ENCODE data around the gene PICALM. TPM values are rescaled to one million over a fixed set of nuclear protein-coding genes. Genes with fewer than 3 reads are reported as not detected.

PICALM gene
- total and polyA plus RNA-seq, 2 of the 13 experiments (the other 11 are each of a cell fraction or from before 2014, with no cell fraction given): 97.6 to 154 TPM

GRCh38 chr11:86068951-86069407 lies at the start of gene PICALM (continued):
- TF ChIP-seq HNF1A (IDR thresholded peaks at IDR 0.05; ENCODE audit: low read depth) (no peak), HNF1A (CRISPR knock-in tag; IDR thresholded peaks at IDR 0.05; ENCODE audit: borderline replicate concordance) (peak; percentile 58; the same call in 1 of the 2 replicates), IKZF4 (CRISPR knock-in tag; IDR thresholded peaks at IDR 0.05; ENCODE audit: borderline replicate concordance, low read depth, not compliant biosample characterization) (no peak), HOXA5 (CRISPR knock-in tag; IDR thresholded peaks at IDR 0.05) (0 out of 2 replicates have a peak, but pooled peaks have one; percentile 62), ZNF614 (CRISPR knock-in tag; IDR thresholded peaks at IDR 0.05; ENCODE audit: borderline replicate concordance) (no peak; the same call in none of the 2 replicates), ZNF207 (IDR thresholded peaks at IDR 0.05; ENCODE audit: borderline replicate concordance) (peak; percentile 98; the same call in 1 of the 2 replicates), ZNF232 (CRISPR knock-in tag; IDR thresholded peaks at IDR 0.05; ENCODE audit: borderline replicate concordance) (no peak), ZNF703 (CRISPR knock-in tag; IDR thresholded peaks at IDR 0.05; ENCODE audit: borderline replicate concordance) (no peak), GLMP (CRISPR knock-in tag; IDR thresholded peaks at IDR 0.05; ENCODE audit: borderline replicate concordance) (no peak), ZNF326 (CRISPR knock-in tag; IDR thresholded peaks at IDR 0.05; ENCODE audit: borderline replicate concordance) (no peak), ZNF7 (CRISPR knock-in tag; IDR thresholded peaks at IDR 0.05) (no peak), PAX8 (CRISPR knock-in tag; IDR thresholded peaks at IDR 0.05; ENCODE audit: borderline replicate concordance) (no peak), MXD4 (CRISPR knock-in tag; IDR thresholded peaks at IDR 0.05) (peak; percentile 55; the same call in 1 of the 2 replicates), CBX5 (CRISPR knock-in tag; IDR thresholded peaks at IDR 0.05; ENCODE audit: borderline replicate concordance) (peak; percentile 75; the same call in 1 of the 2 replicates), TBX3 (IDR thresholded peaks at IDR 0.05; ENCODE audit: borderline replicate concordance) (peak; percentile 45; the same call in 1 of the 2 replicates), SMAD3 (CRISPR knock-in tag; IDR thresholded peaks at IDR 0.05) (no peak), NAIF1 (CRISPR knock-in tag; IDR thresholded peaks at IDR 0.05; ENCODE audit: borderline replicate concordance) (0 out of 2 replicates have a peak, but pooled peaks have one; percentile 61), PPARG (CRISPR knock-in tag; conservative IDR thresholded peaks at IDR 0.05) (peak; percentile 53; the same call in 1 of the 2 replicates)
- TF ChIP-seq, protein P1, sequence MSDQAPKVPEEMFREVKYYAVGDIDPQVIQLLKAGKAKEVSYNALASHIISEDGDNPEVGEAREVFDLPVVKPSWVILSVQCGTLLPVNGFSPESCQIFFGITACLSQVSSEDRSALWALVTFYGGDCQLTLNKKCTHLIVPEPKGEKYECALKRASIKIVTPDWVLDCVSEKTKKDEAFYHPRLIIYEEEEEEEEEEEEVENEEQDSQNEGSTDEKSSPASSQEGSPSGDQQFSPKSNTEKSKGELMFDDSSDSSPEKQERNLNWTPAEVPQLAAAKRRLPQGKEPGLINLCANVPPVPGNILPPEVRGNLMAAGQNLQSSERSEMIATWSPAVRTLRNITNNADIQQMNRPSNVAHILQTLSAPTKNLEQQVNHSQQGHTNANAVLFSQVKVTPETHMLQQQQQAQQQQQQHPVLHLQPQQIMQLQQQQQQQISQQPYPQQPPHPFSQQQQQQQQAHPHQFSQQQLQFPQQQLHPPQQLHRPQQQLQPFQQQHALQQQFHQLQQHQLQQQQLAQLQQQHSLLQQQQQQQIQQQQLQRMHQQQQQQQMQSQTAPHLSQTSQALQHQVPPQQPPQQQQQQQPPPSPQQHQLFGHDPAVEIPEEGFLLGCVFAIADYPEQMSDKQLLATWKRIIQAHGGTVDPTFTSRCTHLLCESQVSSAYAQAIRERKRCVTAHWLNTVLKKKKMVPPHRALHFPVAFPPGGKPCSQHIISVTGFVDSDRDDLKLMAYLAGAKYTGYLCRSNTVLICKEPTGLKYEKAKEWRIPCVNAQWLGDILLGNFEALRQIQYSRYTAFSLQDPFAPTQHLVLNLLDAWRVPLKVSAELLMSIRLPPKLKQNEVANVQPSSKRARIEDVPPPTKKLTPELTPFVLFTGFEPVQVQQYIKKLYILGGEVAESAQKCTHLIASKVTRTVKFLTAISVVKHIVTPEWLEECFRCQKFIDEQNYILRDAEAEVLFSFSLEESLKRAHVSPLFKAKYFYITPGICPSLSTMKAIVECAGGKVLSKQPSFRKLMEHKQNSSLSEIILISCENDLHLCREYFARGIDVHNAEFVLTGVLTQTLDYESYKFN (CRISPR knock-in tag; conservative IDR thresholded peaks at IDR 0.05): peak; percentile 84
- TF ChIP-seq, protein P2, sequence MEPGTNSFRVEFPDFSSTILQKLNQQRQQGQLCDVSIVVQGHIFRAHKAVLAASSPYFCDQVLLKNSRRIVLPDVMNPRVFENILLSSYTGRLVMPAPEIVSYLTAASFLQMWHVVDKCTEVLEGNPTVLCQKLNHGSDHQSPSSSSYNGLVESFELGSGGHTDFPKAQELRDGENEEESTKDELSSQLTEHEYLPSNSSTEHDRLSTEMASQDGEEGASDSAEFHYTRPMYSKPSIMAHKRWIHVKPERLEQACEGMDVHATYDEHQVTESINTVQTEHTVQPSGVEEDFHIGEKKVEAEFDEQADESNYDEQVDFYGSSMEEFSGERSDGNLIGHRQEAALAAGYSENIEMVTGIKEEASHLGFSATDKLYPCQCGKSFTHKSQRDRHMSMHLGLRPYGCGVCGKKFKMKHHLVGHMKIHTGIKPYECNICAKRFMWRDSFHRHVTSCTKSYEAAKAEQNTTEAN (CRISPR knock-in tag; conservative IDR thresholded peaks at IDR 0.05): no peak
